ENCODE measurements around the gene ATAD2B.

GRCh38 chr2:23967846-23968245, 40.9 kb upstream of the ATAD2B start:
- no peak for TF ChIP-seq CTCF (conservative IDR thresholded peaks at IDR 0.05; ENCODE audit: low read depth, low read length)
- no peak for TF ChIP-seq EZH2 (IDR thresholded peaks at IDR 0.05; ENCODE audit: low read length, unreplicated experiment)
- TF ChIP-seq EZH2phosphoT487 (IDR thresholded peaks at IDR 0.05; ENCODE audit: borderline replicate concordance, low read length) = no peak

Data from PC-3 (cell line).